Left hindlimb (tissue), 1 donor: Measurements from ENCODE around the gene GCSAML.
"Not testable (repeated sequence)": the region's sequence is repeated elsewhere in the genome, so short reads cannot be mapped to it uniquely, and the experiment has no call there.

Experiments
- DNase-seq: peaks from one replicate; pipeline ENCODE4 v3.0.0-alpha.2; 2018

The GCSAML gene

GRCh38 chr1:247548769-247549182 is at the start of gene GCSAML:
Gene GCSAML (plus strand): TSS chr1:247549134. CDS start chr1:247549192, 58 bp downstream.
- DNase-seq = no peak

- DNase-seq = no peak
These were observed 48.1 kb upstream of the GCSAML start for GRCh38 chr1:247500865-247501264.

GRCh38 chr1:247506831-247507230 is 42.1 kb upstream of the GCSAML start:
- DNase-seq = no peak

GRCh38 chr1:247517795-247518612 is 30.9 kb upstream of the GCSAML start:
- DNase-seq = peak; percentile 35

- DNase-seq = no peak
These were observed 30.4 kb upstream of the GCSAML start for GRCh38 chr1:247518613-247518891.

GRCh38 chr1:247521886-247522285 is 27.0 kb upstream of the GCSAML start:
- DNase-seq = not testable (repeated sequence)

- no peak for DNase-seq
These were observed 20.0 kb upstream of the GCSAML start for GRCh38 chr1:247528812-247529474.

GRCh38 chr1:247529771-247530355 is 19.1 kb upstream of the GCSAML start:
- no peak for DNase-seq

GRCh38 chr1:247530785-247531184 is 18.1 kb upstream of the GCSAML start:
- peak; percentile 50 for DNase-seq

- no peak for DNase-seq
These were observed 17.0 kb upstream of the GCSAML start for GRCh38 chr1:247531937-247532336.

- DNase-seq = no peak
These were observed 13.5 kb upstream of the GCSAML start for GRCh38 chr1:247535402-247535801.

GRCh38 chr1:247536340-247536739 is 12.6 kb upstream of the GCSAML start, which contains the start of gene OR2C3:
Gene OR2C3 (minus strand): TSS chr1:247536440. CDS start chr1:247532511, 3,929 bp downstream.
- DNase-seq = no peak

- DNase-seq = no peak
These were observed 10.4 kb upstream of the GCSAML start for GRCh38 chr1:247538561-247538960.

GRCh38 chr1:247539215-247539614 is 9.7 kb upstream of the GCSAML start:
- no peak for DNase-seq

GRCh38 chr1:247540581-247540980 is 8.4 kb upstream of the GCSAML start:
- DNase-seq = no peak

GRCh38 chr1:247542811-247543210 is 6.1 kb upstream of the GCSAML start:
- no peak for DNase-seq

GRCh38 chr1:247548092-247548491 is 842 bp upstream of the GCSAML start:
- no peak for DNase-seq

- no peak for DNase-seq
These were observed 2.8 kb downstream of the GCSAML start for GRCh38 chr1:247551721-247552120.

- no peak for DNase-seq
These were observed 3.3 kb downstream of the GCSAML start for GRCh38 chr1:247552231-247552630.

GRCh38 chr1:247557926-247558674 is 9.2 kb downstream of the GCSAML start:
- DNase-seq = no peak

- DNase-seq = no peak
These were observed 12.8 kb downstream of the GCSAML start for GRCh38 chr1:247561711-247562110.

- DNase-seq = no peak
These were observed 13.3 kb downstream of the GCSAML start for GRCh38 chr1:247562198-247562597.

GRCh38 chr1:247574236-247574635 is 25.3 kb downstream of the GCSAML start:
- no peak for DNase-seq
